ENCODE results near the gene HSF4.

DNA sequence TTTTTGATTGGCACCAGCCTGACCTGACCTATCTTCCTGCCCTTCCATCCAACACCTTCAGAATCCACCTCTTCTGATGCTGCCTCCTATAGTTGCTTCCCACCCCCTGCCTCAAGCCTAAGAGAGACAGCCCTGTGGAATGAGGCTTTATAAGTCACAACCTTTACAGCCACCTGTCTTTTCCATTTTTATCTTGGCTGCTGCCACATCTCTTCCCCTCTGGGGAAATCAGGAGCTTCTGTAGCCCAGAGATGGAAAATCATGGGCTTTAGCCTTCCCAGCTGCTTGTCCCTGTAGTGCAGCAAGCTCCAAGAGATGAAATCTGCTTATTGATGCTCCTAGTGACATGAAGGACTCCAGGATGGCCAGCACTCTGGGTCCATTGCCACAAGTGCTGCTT is 36.1 kb upstream of the HSF4 start:
- TF ChIP-seq, protein P1, sequence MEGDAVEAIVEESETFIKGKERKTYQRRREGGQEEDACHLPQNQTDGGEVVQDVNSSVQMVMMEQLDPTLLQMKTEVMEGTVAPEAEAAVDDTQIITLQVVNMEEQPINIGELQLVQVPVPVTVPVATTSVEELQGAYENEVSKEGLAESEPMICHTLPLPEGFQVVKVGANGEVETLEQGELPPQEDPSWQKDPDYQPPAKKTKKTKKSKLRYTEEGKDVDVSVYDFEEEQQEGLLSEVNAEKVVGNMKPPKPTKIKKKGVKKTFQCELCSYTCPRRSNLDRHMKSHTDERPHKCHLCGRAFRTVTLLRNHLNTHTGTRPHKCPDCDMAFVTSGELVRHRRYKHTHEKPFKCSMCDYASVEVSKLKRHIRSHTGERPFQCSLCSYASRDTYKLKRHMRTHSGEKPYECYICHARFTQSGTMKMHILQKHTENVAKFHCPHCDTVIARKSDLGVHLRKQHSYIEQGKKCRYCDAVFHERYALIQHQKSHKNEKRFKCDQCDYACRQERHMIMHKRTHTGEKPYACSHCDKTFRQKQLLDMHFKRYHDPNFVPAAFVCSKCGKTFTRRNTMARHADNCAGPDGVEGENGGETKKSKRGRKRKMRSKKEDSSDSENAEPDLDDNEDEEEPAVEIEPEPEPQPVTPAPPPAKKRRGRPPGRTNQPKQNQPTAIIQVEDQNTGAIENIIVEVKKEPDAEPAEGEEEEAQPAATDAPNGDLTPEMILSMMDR (conservative IDR thresholded peaks at IDR 0.05; ENCODE audit: low read length): no peak
- no peak for TF ChIP-seq EZH2phosphoT487 (IDR thresholded peaks at IDR 0.05; ENCODE audit: borderline replicate concordance)

Data from Loucy (cell line).